Activated T-cell treated with anti-CD3 and anti-CD28 coated beads, Interleukin-2, amount 50 U/mL, for 1 hour (primary cell): Measurements from ENCODE around the gene CFAP46.
"Not testable (repeated sequence)": the region's sequence is repeated elsewhere in the genome, so short reads cannot be mapped to it uniquely, and the experiment has no call there.

Source experiments
- DNase-seq: peaks from one replicate; pipeline ENCODE4 v3.0.0-alpha.2; 2020

The CFAP46 gene

GRCh38 chr10:132840698-132841614 lies 101.4 kb downstream of the CFAP46 start:
- DNase-seq: no peak

GRCh38 chr10:132839061-132839460 lies 103.3 kb downstream of the CFAP46 start:
- DNase-seq: no peak

GRCh38 chr10:132838346-132838970 lies 103.9 kb downstream of the CFAP46 start:
- no peak for DNase-seq

- DNase-seq: no peak
Observed at GRCh38 chr10:132837905-132838304, 104.5 kb downstream of the CFAP46 start.

GRCh38 chr10:132836832-132837540 lies 105.4 kb downstream of the CFAP46 start:
- DNase-seq: peak; percentile 53

GRCh38 chr10:132836248-132836831 lies 106.0 kb downstream of the CFAP46 start:
- DNase-seq: no peak

GRCh38 chr10:132835848-132836233 lies 106.5 kb downstream of the CFAP46 start:
- DNase-seq: no peak

GRCh38 chr10:132834891-132835847 lies 107.2 kb downstream of the CFAP46 start:
- no peak for DNase-seq

GRCh38 chr10:132834311-132834761 lies 108.0 kb downstream of the CFAP46 start:
- DNase-seq: no peak

- DNase-seq: no peak
Observed at GRCh38 chr10:132833421-132834111, 108.8 kb downstream of the CFAP46 start.

GRCh38 chr10:132832186-132832969 lies 110.0 kb downstream of the CFAP46 start:
- DNase-seq: no peak

- no peak for DNase-seq
Observed at GRCh38 chr10:132829403-132829802, 113.0 kb downstream of the CFAP46 start.

GRCh38 chr10:132828681-132829080 lies 113.7 kb downstream of the CFAP46 start:
- no peak for DNase-seq

- no peak for DNase-seq
Observed at GRCh38 chr10:132827861-132828539, 114.4 kb downstream of the CFAP46 start.

- DNase-seq: no peak
Observed at GRCh38 chr10:132827423-132827789, 115.0 kb downstream of the CFAP46 start.

GRCh38 chr10:132826524-132827422 lies 115.6 kb downstream of the CFAP46 start:
- no peak for DNase-seq

GRCh38 chr10:132825783-132826523 lies 116.4 kb downstream of the CFAP46 start:
- not testable (repeated sequence) for DNase-seq

GRCh38 chr10:132820056-132820455 lies 122.3 kb downstream of the CFAP46 start:
- no peak for DNase-seq
